ENCODE measurements around the gene ASIC3.

DNA sequence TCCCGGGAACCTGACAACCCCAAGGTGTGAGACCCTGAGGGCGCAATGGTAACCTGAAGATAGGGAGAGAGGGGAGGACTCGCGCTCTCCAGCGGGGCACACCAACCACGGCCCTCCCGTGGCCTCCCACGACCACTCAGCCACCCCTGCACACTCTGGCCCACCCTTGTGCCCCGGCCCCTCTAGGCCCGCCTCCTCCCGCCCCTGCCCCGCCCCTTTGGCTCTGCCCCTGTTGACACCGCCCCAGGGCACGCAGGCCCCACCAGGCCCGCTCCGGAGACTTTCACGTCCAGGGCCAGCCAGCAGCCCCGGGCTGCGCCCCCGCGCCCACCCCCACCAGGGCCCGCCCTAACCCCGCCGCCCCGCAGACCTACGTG lies 35.0 kb upstream of the ASIC3 start:
- TF ChIP-seq, protein P1, sequence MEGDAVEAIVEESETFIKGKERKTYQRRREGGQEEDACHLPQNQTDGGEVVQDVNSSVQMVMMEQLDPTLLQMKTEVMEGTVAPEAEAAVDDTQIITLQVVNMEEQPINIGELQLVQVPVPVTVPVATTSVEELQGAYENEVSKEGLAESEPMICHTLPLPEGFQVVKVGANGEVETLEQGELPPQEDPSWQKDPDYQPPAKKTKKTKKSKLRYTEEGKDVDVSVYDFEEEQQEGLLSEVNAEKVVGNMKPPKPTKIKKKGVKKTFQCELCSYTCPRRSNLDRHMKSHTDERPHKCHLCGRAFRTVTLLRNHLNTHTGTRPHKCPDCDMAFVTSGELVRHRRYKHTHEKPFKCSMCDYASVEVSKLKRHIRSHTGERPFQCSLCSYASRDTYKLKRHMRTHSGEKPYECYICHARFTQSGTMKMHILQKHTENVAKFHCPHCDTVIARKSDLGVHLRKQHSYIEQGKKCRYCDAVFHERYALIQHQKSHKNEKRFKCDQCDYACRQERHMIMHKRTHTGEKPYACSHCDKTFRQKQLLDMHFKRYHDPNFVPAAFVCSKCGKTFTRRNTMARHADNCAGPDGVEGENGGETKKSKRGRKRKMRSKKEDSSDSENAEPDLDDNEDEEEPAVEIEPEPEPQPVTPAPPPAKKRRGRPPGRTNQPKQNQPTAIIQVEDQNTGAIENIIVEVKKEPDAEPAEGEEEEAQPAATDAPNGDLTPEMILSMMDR (IDR thresholded peaks at IDR 0.05; ENCODE audit: control extremely low read depth in 1 of 3, insufficient read depth in 1 of 3, low read depth in 1 of 3, low read length in 3 of 3), result no peak
- TF ChIP-seq HDAC2 (IDR thresholded peaks at IDR 0.05; ENCODE audit: borderline replicate concordance in 1 of 2, low read depth in 2 of 2, low read length in 2 of 2) (no peak), POLR2AphosphoS5 (IDR thresholded peaks at IDR 0.05; ENCODE audit: low read depth, low read length) (no peak), TCF12 (IDR thresholded peaks at IDR 0.05; ENCODE audit: low read depth, low read length) (no peak), CREB1 (IDR thresholded peaks at IDR 0.05) (no peak)
